SHP77 (cell line): ENCODE measurements around the gene SMC5.
"Not testable (repeated sequence)": the region's sequence is repeated elsewhere in the genome, so short reads cannot be mapped to it uniquely, and the experiment has no call there.

Source experiments
- DNase-seq, 2 experiments: peaks; one replicate each; lab custom pipeline; 2025; lab: John Stamatoyannopoulos, UW

The SMC5 gene

DNA sequence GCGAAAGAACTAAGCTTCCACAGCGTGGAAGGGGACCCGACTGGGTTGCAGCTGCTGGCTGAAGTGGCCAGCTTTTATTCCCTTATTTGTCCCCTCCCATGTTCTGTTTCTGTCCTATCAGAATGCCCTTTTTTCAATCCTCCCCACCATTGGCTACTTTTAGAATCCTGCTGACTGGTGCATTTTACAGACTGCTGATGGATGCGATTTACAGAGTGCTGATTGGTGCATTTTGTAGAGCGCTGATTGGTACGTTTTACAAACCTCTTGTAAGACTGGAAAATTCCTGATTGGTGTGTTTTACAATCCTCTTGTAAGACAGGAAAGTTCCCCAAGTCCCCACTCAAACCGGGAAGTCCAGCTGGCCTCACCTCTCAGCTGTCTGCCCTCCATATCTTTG is 105.0 kb downstream of the SMC5 start:
- no peak for DNase-seq

DNA sequence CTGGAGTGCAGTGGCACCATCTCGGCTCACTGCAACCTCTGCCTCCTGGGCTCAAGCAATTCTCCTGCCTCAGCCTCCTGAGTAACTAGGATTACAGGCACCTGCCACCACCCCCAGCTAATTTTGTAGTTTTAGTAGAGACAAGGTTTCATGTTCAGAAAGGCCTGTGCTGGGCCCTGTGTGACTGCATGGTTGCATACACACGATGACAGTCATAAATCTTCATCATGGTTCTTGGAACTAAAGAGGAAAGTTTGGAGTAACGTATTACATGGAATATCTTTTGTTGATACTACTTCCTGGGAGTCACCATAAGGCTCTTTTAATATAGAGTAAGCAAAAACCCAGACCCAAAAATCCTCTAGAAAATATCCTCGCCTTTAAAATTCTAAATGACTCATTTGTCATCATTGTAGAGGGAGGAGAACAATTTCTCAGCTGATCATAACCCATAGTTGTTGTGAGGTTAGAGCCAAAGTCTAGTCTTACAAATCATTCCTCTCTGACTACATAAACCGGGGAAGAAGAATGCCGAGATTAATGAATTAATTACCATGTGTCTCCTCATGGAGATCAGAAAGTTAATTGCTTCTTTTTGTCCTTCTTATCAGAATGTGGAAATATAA is 108.6 kb downstream of the SMC5 start:
- DNase-seq: no peak

DNA sequence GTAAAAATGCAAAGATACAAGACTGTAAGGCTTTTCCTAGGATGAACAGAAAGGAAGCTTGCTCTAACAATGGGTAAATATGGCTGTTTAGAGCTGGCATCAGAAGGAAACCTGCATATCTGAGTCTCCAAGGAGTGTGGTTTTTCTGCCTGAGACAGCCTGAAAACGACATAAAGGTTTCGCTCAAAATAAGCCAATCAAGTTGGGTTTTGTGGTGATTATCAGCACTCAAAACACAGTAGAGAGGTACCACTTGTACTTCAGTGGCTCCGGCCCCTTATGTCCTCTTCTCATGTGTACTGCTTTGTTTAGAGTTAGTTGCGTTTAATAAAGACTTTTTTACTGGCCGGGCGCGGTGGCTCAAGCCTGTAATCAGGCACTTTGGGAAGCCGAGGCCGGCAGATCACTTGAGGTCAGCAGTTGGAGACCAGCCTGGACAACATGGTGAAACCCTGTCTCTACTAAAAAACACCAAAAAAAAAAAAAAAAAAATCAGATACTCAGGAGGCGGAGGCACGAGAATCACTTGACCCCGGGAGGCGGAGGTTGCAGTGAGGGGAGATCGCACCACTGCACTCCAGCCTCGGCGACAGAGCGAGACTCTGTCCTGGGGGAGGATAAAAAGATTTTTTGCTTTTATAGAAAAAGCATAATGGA is 116.3 kb downstream of the SMC5 start:
- no peak for DNase-seq

DNA sequence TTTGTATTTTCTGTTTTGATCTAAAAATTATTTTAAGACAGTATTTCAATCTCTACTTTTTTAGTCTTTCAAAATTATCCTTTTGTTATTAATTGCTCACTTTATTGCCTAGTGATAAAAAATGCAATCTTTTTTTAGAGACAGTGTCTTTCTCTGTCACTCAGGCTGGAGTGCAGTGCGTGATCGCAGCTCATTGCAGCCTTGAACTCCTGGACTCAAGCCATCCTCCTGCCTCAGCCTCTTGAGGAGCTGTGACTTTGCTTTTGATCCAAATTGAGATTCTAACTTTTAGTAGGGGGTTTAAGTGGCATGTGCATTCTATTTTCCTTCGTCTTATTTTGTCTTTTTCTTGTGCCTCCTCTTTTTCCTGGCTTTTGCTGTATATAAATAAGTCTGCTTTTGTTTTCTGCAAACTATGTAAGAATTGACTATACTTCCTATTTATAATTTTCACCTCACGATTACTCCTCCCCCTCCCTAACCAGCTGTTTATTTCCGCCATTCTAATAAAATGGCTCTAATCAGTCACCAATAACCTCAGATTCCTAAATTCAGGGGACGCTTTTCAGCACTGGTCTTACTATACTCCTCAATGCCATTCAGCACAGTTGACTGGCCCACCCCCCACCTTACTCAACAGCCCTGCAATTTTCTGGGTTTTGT is 123.4 kb downstream of the SMC5 start:
- no peak for DNase-seq

- no peak for DNase-seq
Measured at GRCh38 chr9:70382709-70383605, 124.2 kb downstream of the SMC5 start.

GRCh38 chr9:70385426-70385825 is 126.6 kb downstream of the SMC5 start:
- no peak for DNase-seq

DNA sequence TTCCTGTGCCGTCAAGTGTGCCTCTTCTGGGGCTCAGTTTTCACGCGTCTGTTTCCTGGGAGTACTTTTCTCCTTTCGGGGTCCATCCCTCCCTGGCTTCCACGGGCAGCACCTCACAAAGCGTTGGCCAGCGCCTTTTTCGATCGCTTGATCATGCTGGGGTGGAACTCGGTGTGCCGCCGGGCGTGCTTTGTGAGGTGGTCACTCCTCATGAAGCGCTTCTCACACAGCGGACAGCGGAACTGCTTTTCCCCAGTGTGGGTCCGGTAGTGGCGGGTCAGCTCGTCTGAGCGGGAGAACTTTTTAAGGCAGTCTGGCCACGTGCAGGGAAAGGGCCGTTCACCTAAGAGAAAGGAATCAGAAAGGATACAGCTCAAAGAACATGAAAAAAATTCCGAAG is 128.9 kb downstream of the SMC5 start:
- no peak for DNase-seq

GRCh38 chr9:70389188-70389587 is 130.4 kb downstream of the SMC5 start:
- no peak for DNase-seq

DNA sequence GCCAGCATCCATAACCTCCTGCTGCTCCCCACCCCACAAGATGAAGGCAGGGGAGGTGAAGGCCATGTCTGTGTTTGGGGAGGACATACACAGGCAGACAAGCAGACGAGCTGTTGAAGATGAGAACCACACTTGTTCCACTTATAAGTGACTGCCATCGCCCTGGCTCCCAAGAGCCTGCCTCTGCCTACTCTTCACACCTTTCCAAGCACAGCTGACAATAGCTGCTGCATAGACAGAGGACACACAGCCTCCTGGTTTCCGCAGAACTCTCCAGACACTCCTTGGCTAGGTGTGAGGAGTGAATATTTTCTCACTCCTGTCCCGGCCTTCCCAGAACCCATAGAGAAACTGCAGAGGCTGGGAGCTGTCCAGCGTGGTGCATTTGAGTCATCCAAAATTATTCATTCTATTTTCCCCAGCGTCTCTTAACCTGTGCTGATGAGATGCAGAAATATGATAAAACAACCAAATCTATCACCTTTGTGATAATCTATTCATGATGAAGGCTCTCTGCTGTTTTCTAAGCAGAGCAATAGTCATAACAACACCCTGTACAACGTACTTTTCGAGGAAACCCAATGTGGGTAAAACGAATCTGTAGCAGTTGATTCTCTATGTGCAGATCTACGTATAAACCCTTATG is 131.0 kb downstream of the SMC5 start:
- DNase-seq: no peak

- no peak for DNase-seq
Measured at GRCh38 chr9:70390933-70391341, 132.2 kb downstream of the SMC5 start.

- DNase-seq: no peak
Measured at GRCh38 chr9:70392189-70392588, 133.4 kb downstream of the SMC5 start.

DNA sequence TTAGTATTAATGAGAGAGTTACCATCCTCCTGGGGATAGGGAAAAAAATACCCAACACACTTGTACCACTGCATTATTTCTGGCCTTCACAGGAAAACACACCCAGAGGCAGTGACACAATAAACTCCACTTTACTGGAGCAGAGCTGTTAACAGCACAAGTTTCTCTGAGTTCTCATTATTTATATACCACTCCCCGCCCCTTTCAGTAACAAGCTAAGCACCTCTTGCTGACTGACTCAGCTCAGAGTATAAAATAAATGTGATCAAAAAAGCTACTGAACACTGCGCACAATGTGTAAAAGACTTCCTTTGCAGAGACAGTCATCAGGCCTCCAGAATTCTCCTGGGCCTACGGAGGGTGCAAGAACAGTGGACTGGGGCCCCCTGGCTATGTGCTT is 134.1 kb downstream of the SMC5 start:
- DNase-seq: no peak

DNA sequence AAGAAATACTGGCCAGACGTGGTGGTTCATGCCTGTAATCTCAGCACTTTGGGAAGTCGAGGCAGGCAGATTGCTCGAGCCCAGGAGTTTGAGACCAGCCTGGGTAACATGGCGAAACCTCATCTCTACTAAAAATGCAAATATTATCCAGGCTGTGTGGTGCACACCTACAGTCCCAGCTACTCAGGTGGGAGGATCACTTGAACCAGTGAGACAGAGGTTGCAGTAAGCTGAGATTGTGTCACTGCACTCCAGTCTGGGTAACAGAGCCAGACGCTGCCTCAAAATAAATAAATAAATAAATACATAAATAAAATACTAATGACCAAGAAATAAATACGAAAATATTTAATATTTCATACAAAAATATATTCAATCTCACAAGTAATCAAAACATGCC is 136.9 kb downstream of the SMC5 start:
- no peak for DNase-seq

DNA sequence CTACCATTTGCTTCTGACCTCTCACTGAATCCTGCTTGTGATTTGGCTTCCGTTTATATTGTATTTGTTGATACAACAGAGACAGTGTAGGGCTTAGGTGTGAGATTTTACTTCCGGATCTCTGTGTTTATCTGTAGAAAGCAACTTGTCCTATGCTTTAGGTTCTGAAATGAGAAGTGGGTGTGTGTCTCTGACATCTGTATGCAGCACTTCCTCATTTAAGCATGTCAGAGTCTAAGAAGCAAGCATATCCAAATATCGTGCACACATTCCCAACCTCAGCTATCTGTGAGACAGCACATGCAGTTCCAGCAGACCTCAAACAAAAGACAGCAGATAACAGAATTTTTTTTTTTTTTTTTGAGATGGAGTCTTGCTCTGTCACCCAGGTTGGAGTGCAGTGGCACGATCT is 139.4 kb downstream of the SMC5 start:
- no peak for DNase-seq

DNA sequence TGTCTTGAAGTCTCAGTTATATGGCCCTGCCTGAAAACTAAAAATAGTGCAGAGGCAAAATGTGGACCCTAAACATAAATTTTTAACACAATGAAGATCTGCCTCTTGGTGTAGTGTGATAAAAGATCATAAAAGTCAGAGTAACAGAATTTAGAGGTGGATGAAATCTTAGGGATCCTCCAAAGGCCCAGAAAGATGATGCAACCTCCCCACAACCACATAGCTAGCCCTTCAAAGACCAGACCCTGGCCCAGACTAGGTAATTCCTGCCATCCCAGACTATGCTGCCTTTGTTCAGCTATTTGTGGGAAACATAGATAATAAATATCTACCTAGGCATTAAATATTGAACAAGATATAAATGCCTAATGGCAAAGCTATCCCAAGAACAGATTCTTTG is 140.4 kb downstream of the SMC5 start:
- DNase-seq: no peak

- no peak for DNase-seq
Measured at GRCh38 chr9:70400107-70400892, 141.5 kb downstream of the SMC5 start.

- not testable (repeated sequence) for DNase-seq
Measured at GRCh38 chr9:70401241-70401640, 142.5 kb downstream of the SMC5 start.

DNA sequence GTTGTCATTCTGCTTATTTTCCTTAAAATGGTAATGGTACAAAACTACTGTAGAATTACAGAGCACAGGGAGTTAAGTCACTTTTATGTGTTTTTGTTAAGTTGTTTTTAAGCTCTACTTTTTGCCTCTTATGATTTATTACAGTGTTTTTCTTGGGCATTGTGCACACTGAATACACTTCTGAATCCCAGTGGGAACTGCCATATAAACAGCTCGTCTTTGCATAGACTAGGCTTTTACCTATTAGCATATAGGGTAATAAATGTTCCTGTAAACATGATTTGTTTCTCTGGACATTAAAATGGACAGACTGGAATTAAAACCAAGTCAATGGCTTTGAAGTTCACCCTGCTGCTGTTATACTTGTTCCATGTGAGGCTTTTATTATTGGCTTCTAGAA is 143.4 kb downstream of the SMC5 start:
- no peak for DNase-seq

GRCh38 chr9:70403166-70403565 is 144.4 kb downstream of the SMC5 start:
- DNase-seq: no peak

DNA sequence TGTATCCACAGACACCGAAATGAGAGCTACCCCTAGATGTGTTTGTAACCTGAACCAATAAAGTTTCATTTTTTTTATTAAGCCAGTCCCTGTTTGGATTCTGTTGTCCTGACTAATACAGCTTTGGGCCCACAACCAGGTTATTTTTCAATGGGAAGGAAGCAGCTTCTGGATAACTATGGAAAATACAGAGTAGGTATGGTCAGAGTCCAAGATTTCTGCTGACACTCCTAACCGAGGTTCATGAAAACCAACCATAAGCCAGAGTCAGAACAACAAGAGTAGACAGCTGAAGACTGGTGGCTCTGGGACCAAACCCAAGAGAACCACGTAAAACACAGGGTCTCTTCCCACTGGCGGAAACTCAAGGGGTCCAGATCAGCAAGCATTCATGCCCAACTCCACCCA is 144.8 kb downstream of the SMC5 start:
- no peak for DNase-seq

DNA sequence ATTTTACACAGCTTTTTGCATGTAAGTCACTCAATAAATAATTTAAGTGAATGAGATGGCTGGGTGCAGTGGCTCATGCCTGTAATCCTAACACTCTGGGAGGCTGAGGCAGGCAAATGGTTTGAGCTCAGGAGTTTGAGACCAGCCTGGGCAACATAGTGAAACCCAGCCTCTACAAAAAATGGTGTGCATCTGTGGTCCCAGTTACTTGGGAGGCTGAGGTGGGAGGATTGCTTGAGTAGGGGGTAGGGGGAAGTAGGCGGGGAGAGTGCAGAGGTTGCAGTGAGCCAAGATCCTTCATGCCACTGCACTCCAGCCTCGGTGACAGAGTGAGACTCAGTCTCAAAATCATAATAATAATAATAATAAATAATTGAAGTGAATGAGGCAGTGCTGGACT is 145.5 kb downstream of the SMC5 start:
- DNase-seq: no peak
